Body of pancreas (tissue), 4 donors: ENCODE results near the gene BIRC2. TPM values are rescaled to one million over a fixed set of nuclear protein-coding genes. Genes with fewer than 3 reads are reported as not detected.

Experiments
- ATAC-seq: fragments of 150-250 bp; one replicate; pipeline ENCODE4 v1.9.1; 2016
- DNase-seq, 4 donors: peaks; one replicate each; pipeline ENCODE4 v3.0.0-alpha.2; 2019
- H3K27ac ChIP-seq, 4 donors: fragments of 200-600 bp; sonication (generic); 1 replicate in 3 of 4; 2 replicates in 1 of 4; pipeline versions ENCODE4 v1.5.1 to v1.6.1; 2016 to 2019; ENCODE audit warnings: mild to moderate bottlenecking in 1 of 4, mixed read lengths in 1 of 4, moderate library complexity in 1 of 4
- H3K27me3 ChIP-seq, 2 donors: fragments of 200-600 bp; sonication (generic); one replicate each; pipeline ENCODE4 v1.6.0; 2016; ENCODE audit warnings: mild to moderate bottlenecking in 1 of 2
- H3K36me3 ChIP-seq, 2 donors: fragments of 200-600 bp; sonication (generic); replicated peaks in 1 of 2; 2 replicates each; pipeline ENCODE4 v1.5.1; 2016; ENCODE audit warnings: low read depth in 2 of 2; ENCODE audit not compliant: insufficient read depth in 1 of 2
- H3K4me1 ChIP-seq: fragments of 200-600 bp; sonication (generic); one replicate; pipeline ENCODE4 v1.6.0; 2016
- H3K4me3 ChIP-seq, 2 donors: fragments of 200-600 bp; sonication (generic); 1 replicate in 1 of 2; 2 replicates in 1 of 2; pipeline ENCODE4 v1.5.1; 2016 to 2019
- H3K9me3 ChIP-seq, 3 donors: fragments of 200-600 bp; sonication (generic); 1 replicate in 2 of 3; 2 replicates in 1 of 3; pipeline ENCODE4 v1.5.1; 2016
- CTCF ChIP-seq, 7 experiments: fragments of 450-650 bp in 4 of 7; fragments of 200-600 bp in 3 of 7; sonication (generic) in 3 of 7; IDR thresholded peaks; one replicate each; pipeline ENCODE4 v1.5.1; 2016 to 2019; ENCODE audit warnings: antibody characterized with exemption in 7 of 7
- POLR2A ChIP-seq, 3 donors: fragments of 450-650 bp; IDR thresholded peaks; one replicate each; pipeline ENCODE4 v1.6.1; 2016; ENCODE audit warnings: antibody characterized with exemption in 3 of 3, mild to moderate bottlenecking in 2 of 3
- WGBS, 2 donors: methylation state at CpG; one replicate each; pipeline ENCODE4 v1.1.5; 2017; 5-methylcytosine and 5-hydroxymethylcytosine counted together
- intact Hi-C: fragments of 100-400 bp; cut with DNase I; formaldehyde crosslinking; loops from one replicate; pipeline ENCODE4 v1.15.1; 2023
- total RNA-seq, 2 donors: library from RNA; depleted of rRNA; stranded (reverse); fragments of >200 nt; gene quantifications; one replicate each; pipeline ENCODE4 v1.1.0, GENCODE V29; 2016

BIRC2 gene
- total RNA-seq, 2 donors from 2014 or later, result 46.5 to 53.2 TPM

- peaks cover 0 to 3% of the 10 kb centered on the region in 2 donors for H3K36me3 ChIP-seq
- peaks cover 9% of the 10 kb centered on the region for H3K4me1 ChIP-seq
- ATAC-seq, result no peak
- H3K27ac ChIP-seq, result no peak overlapping the region
- no peak overlapping the region for H3K4me3 ChIP-seq
- no peaks in the 10 kb centered on the region for H3K27me3 ChIP-seq
- WGBS, 2 donors, result 79 to 84% methylated on average over 8 of the region's 8 CpGs
- intact Hi-C loops, result no loop called here
- no peaks in the 10 kb centered on the region for H3K9me3 ChIP-seq
- DNase-seq, result no peak
- TF ChIP-seq CTCF (IDR thresholded peaks at IDR 0.05), result no peak
- TF ChIP-seq POLR2A (IDR thresholded peaks at IDR 0.05), result no peak
Measured at GRCh38 chr11:102387043-102387781, 40.2 kb downstream of the BIRC2 start.

- peaks cover 0 to 3% of the 10 kb centered on the region in 2 donors for H3K36me3 ChIP-seq
- no peak for ATAC-seq
Measured at GRCh38 chr11:102389253-102389652, 42.2 kb downstream of the BIRC2 start.

GRCh38 chr11:102390667-102391465 lies 43.9 kb downstream of the BIRC2 start:
- Histone ChIP-seq H3K27me3 (no peaks in the 10 kb centered on the region), H3K4me3 (no peak overlapping the region), H3K27ac (no peak overlapping the region), H3K4me1 (peaks cover 4% of the 10 kb centered on the region), H3K36me3 (peaks cover 4 to 5% of the 10 kb centered on the region in 2 donors), H3K9me3 (no peaks in the 10 kb centered on the region)
- DNase-seq, result peak; percentile 67 to 75 (median 74)
- ATAC-seq, result peak; percentile 92
- peak; percentile 66 to 92 (median 80) for TF ChIP-seq CTCF (IDR thresholded peaks at IDR 0.05)
- TF ChIP-seq POLR2A (IDR thresholded peaks at IDR 0.05), result no peak
- WGBS, 2 donors, result 52 to 56% methylated on average over 12 of the region's 12 CpGs
- intact Hi-C loops, result loop anchor here (10.0 kb wide), 1 partner anchor 104 kb away; no protein-coding TSS in a partner anchor

More at GRCh38 chr11:102389253-102389652, 42.2 kb downstream of the BIRC2 start:
- Histone ChIP-seq H3K4me1 (peaks cover 4% of the 10 kb centered on the region), H3K4me3 (no peak overlapping the region), H3K9me3 (no peaks in the 10 kb centered on the region), H3K27me3 (no peaks in the 10 kb centered on the region), H3K27ac (no peak overlapping the region)
- 79 to 83% methylated on average over 4 of the region's 4 CpGs for WGBS, 2 donors
- TF ChIP-seq CTCF (IDR thresholded peaks at IDR 0.05) (no peak), POLR2A (IDR thresholded peaks at IDR 0.05) (no peak)
- no peak for DNase-seq
- intact Hi-C loops, result no loop called here

- TF ChIP-seq POLR2A (IDR thresholded peaks at IDR 0.05), result no peak
- no peak for TF ChIP-seq CTCF (IDR thresholded peaks at IDR 0.05)
- Histone ChIP-seq H3K4me1 (peaks cover 4% of the 10 kb centered on the region), H3K27me3 (no peaks in the 10 kb centered on the region), H3K4me3 (no peak overlapping the region), H3K36me3 (peaks cover 4 to 5% of the 10 kb centered on the region in 2 donors), H3K27ac (no peak overlapping the region), H3K9me3 (no peaks in the 10 kb centered on the region)
- DNase-seq, result no peak
- WGBS, 2 donors, result 92 to 98% methylated on average over 4 of the region's 4 CpGs
- ATAC-seq, result no peak
- intact Hi-C loops, result loop anchor here (10.0 kb wide), 1 partner anchor 103 kb away; no protein-coding TSS in a partner anchor
Measured at GRCh38 chr11:102391549-102392237, 44.7 kb downstream of the BIRC2 start.
